Stomach (tissue), 4 donors: ENCODE results near the gene PFKP.

Experiments used
- POLR2A ChIP-seq, 4 donors: fragments of 450-650 bp; IDR thresholded peaks; one replicate each; pipeline ENCODE4 v1.6.1; 2016; ENCODE audit warnings: antibody characterized with exemption in 4 of 4, control low read depth in 2 of 4, mild to moderate bottlenecking in 1 of 4, moderate library complexity in 1 of 4
- TF ChIP-seq, protein P1 (sequence below), 7 experiments: fragments of 450-650 bp in 4 of 7; fragments of 200-600 bp in 3 of 7; sonication (generic) in 3 of 7; IDR thresholded peaks; one replicate each; pipeline ENCODE4 v1.5.1; 2016 to 2019; ENCODE audit warnings: antibody characterized with exemption in 7 of 7, control low read depth in 2 of 7, mild to moderate bottlenecking in 1 of 7

DNA sequence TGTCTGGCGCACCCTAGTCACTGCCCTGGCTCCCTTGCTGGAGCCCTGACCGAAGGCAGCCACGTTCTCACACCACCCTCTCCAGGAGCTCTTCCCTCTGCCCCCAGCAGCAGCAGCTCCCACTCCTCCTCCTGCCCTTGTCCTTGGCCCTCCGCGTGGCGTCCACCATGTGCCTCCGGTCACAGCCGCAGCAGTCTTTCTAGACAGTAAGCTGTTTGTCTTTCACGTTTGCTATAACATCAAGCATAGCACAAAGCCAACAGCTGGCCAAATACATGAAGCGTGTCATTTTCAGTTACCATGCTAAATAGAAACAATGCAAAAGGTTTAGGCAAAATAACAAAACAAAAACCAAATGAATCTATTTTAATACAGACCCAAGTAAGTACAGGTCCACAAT lies 101.9 kb downstream of the PFKP start:
- TF ChIP-seq, protein P1, sequence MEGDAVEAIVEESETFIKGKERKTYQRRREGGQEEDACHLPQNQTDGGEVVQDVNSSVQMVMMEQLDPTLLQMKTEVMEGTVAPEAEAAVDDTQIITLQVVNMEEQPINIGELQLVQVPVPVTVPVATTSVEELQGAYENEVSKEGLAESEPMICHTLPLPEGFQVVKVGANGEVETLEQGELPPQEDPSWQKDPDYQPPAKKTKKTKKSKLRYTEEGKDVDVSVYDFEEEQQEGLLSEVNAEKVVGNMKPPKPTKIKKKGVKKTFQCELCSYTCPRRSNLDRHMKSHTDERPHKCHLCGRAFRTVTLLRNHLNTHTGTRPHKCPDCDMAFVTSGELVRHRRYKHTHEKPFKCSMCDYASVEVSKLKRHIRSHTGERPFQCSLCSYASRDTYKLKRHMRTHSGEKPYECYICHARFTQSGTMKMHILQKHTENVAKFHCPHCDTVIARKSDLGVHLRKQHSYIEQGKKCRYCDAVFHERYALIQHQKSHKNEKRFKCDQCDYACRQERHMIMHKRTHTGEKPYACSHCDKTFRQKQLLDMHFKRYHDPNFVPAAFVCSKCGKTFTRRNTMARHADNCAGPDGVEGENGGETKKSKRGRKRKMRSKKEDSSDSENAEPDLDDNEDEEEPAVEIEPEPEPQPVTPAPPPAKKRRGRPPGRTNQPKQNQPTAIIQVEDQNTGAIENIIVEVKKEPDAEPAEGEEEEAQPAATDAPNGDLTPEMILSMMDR (IDR thresholded peaks at IDR 0.05) = no peak
- no peak for TF ChIP-seq POLR2A (IDR thresholded peaks at IDR 0.05)
